ENCODE data around the gene NADK. TPM values are rescaled to one million over a fixed set of nuclear protein-coding genes. Genes with fewer than 3 reads are reported as not detected.

NADK gene
- total RNA-seq, 1 donor from 2014 or later: 66.0 TPM

- Mint-ChIP-seq H3K27ac (ENCODE audit: unreplicated experiment) (no peak overlapping the region), H3K36me3 (ENCODE audit: unreplicated experiment) (peaks cover 5% of the 10 kb centered on the region), H3K4me3 (ENCODE audit: unreplicated experiment) (no peak overlapping the region), H3K27me3 (ENCODE audit: unreplicated experiment) (no peaks in the 10 kb centered on the region), H3K4me1 (ENCODE audit: low read depth, unreplicated experiment) (peaks cover 20% of the 10 kb centered on the region), H3K9me3 (ENCODE audit: unreplicated experiment) (peaks cover 8% of the 10 kb centered on the region)
- DNase-seq: no peak
- no peak for TF ChIP-seq CTCF (IDR thresholded peaks at IDR 0.05; ENCODE audit: partially characterized antibody, unreplicated experiment)
These were observed 18.2 kb upstream of the NADK start for GRCh38 chr1:1796466-1796865.

GRCh38 chr1:1794999-1795398, 16.7 kb upstream of the NADK start:
- no peak overlapping the region for H3K4me3 Mint-ChIP-seq (ENCODE audit: unreplicated experiment)
- DNase-seq: no peak

GRCh38 chr1:1793481-1794244, 15.4 kb upstream of the NADK start:
- Mint-ChIP-seq H3K9me3 (ENCODE audit: unreplicated experiment) (peaks cover 21% of the 10 kb centered on the region), H3K4me1 (ENCODE audit: low read depth, unreplicated experiment) (peaks cover 20% of the 10 kb centered on the region), H3K27ac (ENCODE audit: unreplicated experiment) (peak overlapping the region; percentile 72), H3K4me3 (ENCODE audit: unreplicated experiment) (no peak overlapping the region), H3K27me3 (ENCODE audit: unreplicated experiment) (peaks cover 5% of the 10 kb centered on the region), H3K36me3 (ENCODE audit: unreplicated experiment) (peaks cover 5% of the 10 kb centered on the region)
- no peak for DNase-seq
- no peak for TF ChIP-seq CTCF (IDR thresholded peaks at IDR 0.05; ENCODE audit: partially characterized antibody, unreplicated experiment)

More at GRCh38 chr1:1794999-1795398, 16.7 kb upstream of the NADK start:
- H3K36me3 Mint-ChIP-seq (ENCODE audit: unreplicated experiment): peaks cover 5% of the 10 kb centered on the region
- no peaks in the 10 kb centered on the region for H3K27me3 Mint-ChIP-seq (ENCODE audit: unreplicated experiment)
- peaks cover 17% of the 10 kb centered on the region for H3K4me1 Mint-ChIP-seq (ENCODE audit: low read depth, unreplicated experiment)
- no peak for TF ChIP-seq CTCF (IDR thresholded peaks at IDR 0.05; ENCODE audit: partially characterized antibody, unreplicated experiment)
- H3K9me3 Mint-ChIP-seq (ENCODE audit: unreplicated experiment): peaks cover 14% of the 10 kb centered on the region
- no peak overlapping the region for H3K27ac Mint-ChIP-seq (ENCODE audit: unreplicated experiment)

- peak; percentile 72 for DNase-seq
- peak overlapping the region; percentile 72 for H3K4me3 Mint-ChIP-seq (ENCODE audit: unreplicated experiment)
These were observed 10.6 kb upstream of the NADK start for GRCh38 chr1:1788646-1789431.

More at GRCh38 chr1:1788646-1789431, 10.6 kb upstream of the NADK start:
- peaks cover 30% of the 10 kb centered on the region for H3K9me3 Mint-ChIP-seq (ENCODE audit: unreplicated experiment)
- peaks cover 19% of the 10 kb centered on the region for H3K27me3 Mint-ChIP-seq (ENCODE audit: unreplicated experiment)
- peak overlapping the region; percentile 96 for H3K27ac Mint-ChIP-seq (ENCODE audit: unreplicated experiment)
- no peaks in the 10 kb centered on the region for H3K36me3 Mint-ChIP-seq (ENCODE audit: unreplicated experiment)
- peak; percentile 24 for TF ChIP-seq CTCF (IDR thresholded peaks at IDR 0.05; ENCODE audit: partially characterized antibody, unreplicated experiment)
- peaks cover 33% of the 10 kb centered on the region for H3K4me1 Mint-ChIP-seq (ENCODE audit: low read depth, unreplicated experiment)
